Measurements from ENCODE around the gene MYO1H. TPM values are rescaled to one million over a fixed set of nuclear protein-coding genes. Genes with fewer than 3 reads are reported as not detected.
"Not testable (repeated sequence)": the region's sequence is repeated elsewhere in the genome, so short reads cannot be mapped to it uniquely, and the experiment has no call there.

Gene MYO1H
- total RNA-seq, 4 donors from 2014 or later = not detected

DNA sequence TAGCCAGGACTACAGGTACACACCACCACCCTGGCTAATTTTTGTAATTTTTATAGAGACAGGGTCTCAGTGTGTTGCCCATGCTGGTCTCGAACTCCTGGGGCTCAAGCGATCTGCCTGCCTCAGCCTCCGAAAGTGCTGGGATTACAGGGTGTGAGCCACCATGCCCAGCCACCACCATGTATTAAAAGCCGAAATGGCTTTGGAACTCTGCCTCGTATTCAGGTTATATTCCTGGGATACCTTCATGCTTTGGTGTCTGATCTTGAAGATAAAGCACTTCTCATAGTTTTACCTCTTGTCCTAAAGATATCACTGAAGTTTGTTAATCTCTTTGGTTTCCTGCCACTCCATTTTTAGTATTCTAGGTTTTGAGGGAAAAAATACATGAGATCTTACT lies 47.2 kb downstream of the MYO1H start:
- ATAC-seq (no peak), DNase-seq (no peak)
- no peak overlapping the region for H3K4me3 ChIP-seq
- in situ Hi-C loops (cut with MboI; ENCODE audit: low sequenced_read_pairs in 4 of 4) = loop anchor here in 2 of 4 donors (25.0 kb wide), 1 partner anchor 133 kb away; no protein-coding TSS in a partner anchor
- no peaks in the 10 kb centered on the region for H3K4me1 ChIP-seq
- TF ChIP-seq CTCF (IDR thresholded peaks at IDR 0.05 in 4 of 5, conservative IDR thresholded peaks at IDR 0.05 in 1 of 5) = no peak
- TF ChIP-seq POLR2A (IDR thresholded peaks at IDR 0.05) = no peak
- H3K27ac ChIP-seq = no peak overlapping the region
- intact Hi-C loops (cut with DNase I; ENCODE audit: low total_unique reads) = no loop called here
- H3K27me3 ChIP-seq = peaks cover 0 to 3% (median 0%) of the 10 kb centered on the region in 3 donors
- no peaks in the 10 kb centered on the region for H3K9me3 ChIP-seq
- no peaks in the 10 kb centered on the region for H3K36me3 ChIP-seq

DNA sequence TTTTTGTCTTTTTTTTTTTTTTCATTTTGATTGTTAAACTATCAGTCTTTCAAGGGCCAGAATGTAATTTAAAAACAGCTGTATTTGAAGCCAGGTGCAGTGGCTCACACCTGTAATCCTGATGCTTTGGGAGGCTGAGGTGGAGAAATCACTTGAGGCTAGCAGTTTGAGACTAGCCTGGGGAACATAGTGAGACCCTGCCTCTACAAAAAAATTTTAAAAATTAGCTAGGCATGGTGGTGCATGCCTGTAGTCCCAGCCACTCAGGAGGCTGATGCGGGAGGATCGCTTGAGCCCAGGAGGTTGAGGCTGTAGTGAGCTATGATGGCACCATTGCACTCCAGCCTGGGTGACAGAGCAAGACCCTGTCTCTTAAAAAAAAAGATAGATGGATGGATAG lies 57.1 kb downstream of the MYO1H start:
- H3K36me3 ChIP-seq; ATAC-seq; H3K27me3 ChIP-seq; H3K9me3 ChIP-seq; H3K27ac ChIP-seq; H3K4me1 ChIP-seq; H3K4me3 ChIP-seq; in situ Hi-C loops (cut with MboI; ENCODE audit: low sequenced_read_pairs in 4 of 4); intact Hi-C loops (cut with DNase I; ENCODE audit: low total_unique reads); DNase-seq: not testable (repeated sequence)

GRCh38 chr12:109406147-109406546 lies 58.4 kb downstream of the MYO1H start:
- H3K36me3 ChIP-seq; H3K27ac ChIP-seq; H3K9me3 ChIP-seq; H3K4me1 ChIP-seq; DNase-seq; H3K4me3 ChIP-seq; intact Hi-C loops (cut with DNase I; ENCODE audit: low total_unique reads); ATAC-seq; H3K27me3 ChIP-seq; in situ Hi-C loops (cut with MboI; ENCODE audit: low sequenced_read_pairs in 4 of 4): not testable (repeated sequence)

DNA sequence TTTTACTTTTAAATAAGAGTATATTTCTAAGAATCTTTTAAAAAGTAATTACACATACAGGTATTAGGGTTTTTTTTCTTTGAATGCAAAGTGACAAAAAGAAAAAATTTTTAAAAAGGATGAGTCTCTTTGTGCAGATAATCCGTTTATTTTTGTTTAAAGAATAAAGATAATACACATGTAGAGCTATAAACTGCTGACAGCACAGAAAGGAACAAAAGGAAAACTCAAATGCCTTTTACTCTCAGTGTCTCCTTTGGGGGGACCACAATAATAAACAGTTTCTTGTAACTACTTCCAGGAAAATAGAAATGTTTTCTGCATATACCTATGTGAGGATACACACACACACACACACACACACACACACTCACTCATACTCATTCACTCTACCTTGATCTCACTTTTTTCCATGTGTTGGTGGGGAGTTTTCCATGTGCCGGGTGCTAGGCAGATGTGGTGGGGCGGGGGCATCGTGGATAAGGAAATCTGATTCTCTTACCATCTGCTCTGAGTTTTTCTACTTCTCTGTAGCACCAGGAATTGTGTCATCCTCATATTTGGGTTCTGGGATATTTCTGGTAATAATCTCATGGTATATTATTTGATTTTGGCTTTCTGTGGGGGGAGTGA lies 71.3 kb downstream of the MYO1H start:
- intact Hi-C loops (cut with DNase I; ENCODE audit: low total_unique reads) (no loop called here), in situ Hi-C loops (cut with MboI; ENCODE audit: low sequenced_read_pairs in 4 of 4) (no loop called here)
- no peak for ATAC-seq
- no peaks in the 10 kb centered on the region for H3K4me1 ChIP-seq
- no peak overlapping the region for H3K4me3 ChIP-seq
- TF ChIP-seq POLR2A (IDR thresholded peaks at IDR 0.05) (no peak), CTCF (IDR thresholded peaks at IDR 0.05 in 4 of 5, conservative IDR thresholded peaks at IDR 0.05 in 1 of 5) (no peak)
- H3K27me3 ChIP-seq = peaks cover 0 to 5% (median 0%) of the 10 kb centered on the region in 3 donors
- no peaks in the 10 kb centered on the region for H3K9me3 ChIP-seq
- no peak overlapping the region for H3K27ac ChIP-seq
- H3K36me3 ChIP-seq = no peaks in the 10 kb centered on the region
- DNase-seq = no peak

GRCh38 chr12:109421355-109422087 lies 73.8 kb downstream of the MYO1H start:
- DNase-seq (no peak), ATAC-seq (no peak)
- Histone ChIP-seq H3K36me3 (no peaks in the 10 kb centered on the region), H3K27me3 (peaks cover 0 to 5% (median 0%) of the 10 kb centered on the region in 3 donors), H3K9me3 (no peaks in the 10 kb centered on the region), H3K27ac (no peak overlapping the region), H3K4me3 (no peak overlapping the region), H3K4me1 (no peaks in the 10 kb centered on the region)
- TF ChIP-seq POLR2A (IDR thresholded peaks at IDR 0.05) (no peak), CTCF (IDR thresholded peaks at IDR 0.05 in 4 of 5, conservative IDR thresholded peaks at IDR 0.05 in 1 of 5) (no peak)
- in situ Hi-C loops (cut with MboI; ENCODE audit: low sequenced_read_pairs in 4 of 4) = loop anchor here in 1 of 4 donors (10.0 kb wide), 1 partner anchor 53 kb away; the partner anchor contains the start of genes KCTD10 and UBE3B
- intact Hi-C loops (cut with DNase I; ENCODE audit: low total_unique reads) = loop anchor here (10.0 kb wide), 1 partner anchor 353 kb away; no protein-coding TSS in a partner anchor

Data from gastrocnemius medialis (tissue), 4 donors.